VCaP (cell line): ENCODE results near the gene NMU.

Experiments
- H3K27ac ChIP-seq: fragments of 450-650 bp; 2 replicates; pipeline ENCODE4 v1.5.1; 2017
- TF ChIP-seq, protein P1 (sequence below): fragments of 450-650 bp; conservative IDR thresholded peaks from 2 replicates; pipeline ENCODE4 v1.5.1; 2017; ENCODE audit warnings: mild to moderate bottlenecking, moderate library complexity

NMU gene

DNA sequence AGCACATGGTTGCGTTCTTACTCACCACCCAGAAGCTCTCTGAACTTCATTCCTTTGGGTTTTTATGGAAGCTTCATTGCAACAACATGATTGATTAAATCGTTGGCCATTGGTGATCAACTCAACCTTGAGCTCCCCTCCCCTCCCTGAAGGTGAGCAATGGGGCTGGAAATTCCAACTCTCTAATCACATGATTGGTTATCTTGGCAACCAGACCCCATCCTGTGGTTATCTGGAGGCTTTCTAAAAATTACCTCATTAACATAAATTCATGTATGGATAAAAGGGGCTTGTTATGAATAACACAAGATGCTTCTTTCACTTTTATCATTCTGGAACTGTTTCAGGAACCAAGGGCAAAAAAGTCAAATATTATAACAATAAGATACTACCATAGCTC is 34.6 kb upstream of the NMU start:
- TF ChIP-seq, protein P1, sequence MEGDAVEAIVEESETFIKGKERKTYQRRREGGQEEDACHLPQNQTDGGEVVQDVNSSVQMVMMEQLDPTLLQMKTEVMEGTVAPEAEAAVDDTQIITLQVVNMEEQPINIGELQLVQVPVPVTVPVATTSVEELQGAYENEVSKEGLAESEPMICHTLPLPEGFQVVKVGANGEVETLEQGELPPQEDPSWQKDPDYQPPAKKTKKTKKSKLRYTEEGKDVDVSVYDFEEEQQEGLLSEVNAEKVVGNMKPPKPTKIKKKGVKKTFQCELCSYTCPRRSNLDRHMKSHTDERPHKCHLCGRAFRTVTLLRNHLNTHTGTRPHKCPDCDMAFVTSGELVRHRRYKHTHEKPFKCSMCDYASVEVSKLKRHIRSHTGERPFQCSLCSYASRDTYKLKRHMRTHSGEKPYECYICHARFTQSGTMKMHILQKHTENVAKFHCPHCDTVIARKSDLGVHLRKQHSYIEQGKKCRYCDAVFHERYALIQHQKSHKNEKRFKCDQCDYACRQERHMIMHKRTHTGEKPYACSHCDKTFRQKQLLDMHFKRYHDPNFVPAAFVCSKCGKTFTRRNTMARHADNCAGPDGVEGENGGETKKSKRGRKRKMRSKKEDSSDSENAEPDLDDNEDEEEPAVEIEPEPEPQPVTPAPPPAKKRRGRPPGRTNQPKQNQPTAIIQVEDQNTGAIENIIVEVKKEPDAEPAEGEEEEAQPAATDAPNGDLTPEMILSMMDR = no peak
- no peak overlapping the region for H3K27ac ChIP-seq

DNA sequence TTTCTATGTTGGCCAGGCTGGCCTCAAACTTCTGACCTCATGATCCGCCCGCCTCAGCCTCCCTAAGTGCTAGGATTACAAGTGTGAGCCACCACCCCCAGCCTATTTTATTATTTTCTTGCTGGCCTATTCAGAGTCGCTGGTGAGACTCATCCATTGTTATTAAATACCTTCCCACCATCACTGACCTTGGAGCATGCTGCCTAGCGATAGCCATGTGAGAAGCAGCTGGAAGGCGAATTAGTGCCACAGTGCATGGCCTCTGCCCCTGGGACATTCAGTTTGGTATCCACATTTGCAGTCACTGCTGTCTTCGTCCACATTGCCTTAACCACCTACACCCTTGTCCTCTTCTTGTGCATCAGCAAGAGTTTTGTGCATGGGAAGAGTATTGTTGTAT is 32.4 kb upstream of the NMU start:
- no peak overlapping the region for H3K27ac ChIP-seq
- TF ChIP-seq, protein P1 = no peak

DNA sequence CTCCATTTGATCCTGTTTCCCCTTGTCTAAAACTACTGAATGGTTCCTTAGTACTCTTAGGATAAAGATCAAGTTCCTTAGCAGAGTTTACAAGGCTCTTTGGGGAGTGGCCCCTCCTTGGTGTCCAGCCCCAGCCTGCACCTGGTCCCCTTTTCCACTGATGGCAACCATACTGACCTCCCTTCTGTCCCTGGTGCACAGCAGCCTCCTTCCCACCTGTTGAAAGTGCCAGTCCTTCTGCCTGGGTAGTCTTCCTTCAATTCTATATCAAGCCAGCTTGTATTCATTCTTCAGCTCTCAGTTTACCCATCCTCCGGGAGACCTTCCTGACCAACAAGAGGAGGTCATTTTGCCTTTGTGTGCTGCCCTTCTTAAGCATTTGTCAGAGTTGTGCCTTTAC is 30.4 kb upstream of the NMU start:
- TF ChIP-seq, protein P1 = no peak
- H3K27ac ChIP-seq = no peak overlapping the region

DNA sequence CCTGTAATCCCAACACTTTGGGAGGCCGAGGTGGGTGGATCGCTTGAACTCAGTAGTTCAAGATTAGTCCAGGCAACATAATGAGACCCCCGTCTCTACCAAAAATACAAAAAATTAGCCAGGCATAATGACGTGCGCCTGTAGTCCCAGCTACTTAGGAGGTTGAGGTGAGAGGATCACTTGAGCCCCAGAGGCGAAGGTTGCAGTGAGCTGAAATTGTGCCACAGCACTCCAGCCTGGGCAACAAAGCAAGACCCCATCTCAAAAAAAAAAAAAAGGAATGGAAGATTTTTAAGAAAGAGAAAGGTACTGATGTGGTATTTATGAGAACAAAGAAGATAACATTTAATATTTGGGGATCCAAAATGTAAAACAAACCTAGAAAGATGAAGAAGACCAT is 27.0 kb upstream of the NMU start:
- TF ChIP-seq, protein P1 = no peak
- H3K27ac ChIP-seq = no peak overlapping the region

DNA sequence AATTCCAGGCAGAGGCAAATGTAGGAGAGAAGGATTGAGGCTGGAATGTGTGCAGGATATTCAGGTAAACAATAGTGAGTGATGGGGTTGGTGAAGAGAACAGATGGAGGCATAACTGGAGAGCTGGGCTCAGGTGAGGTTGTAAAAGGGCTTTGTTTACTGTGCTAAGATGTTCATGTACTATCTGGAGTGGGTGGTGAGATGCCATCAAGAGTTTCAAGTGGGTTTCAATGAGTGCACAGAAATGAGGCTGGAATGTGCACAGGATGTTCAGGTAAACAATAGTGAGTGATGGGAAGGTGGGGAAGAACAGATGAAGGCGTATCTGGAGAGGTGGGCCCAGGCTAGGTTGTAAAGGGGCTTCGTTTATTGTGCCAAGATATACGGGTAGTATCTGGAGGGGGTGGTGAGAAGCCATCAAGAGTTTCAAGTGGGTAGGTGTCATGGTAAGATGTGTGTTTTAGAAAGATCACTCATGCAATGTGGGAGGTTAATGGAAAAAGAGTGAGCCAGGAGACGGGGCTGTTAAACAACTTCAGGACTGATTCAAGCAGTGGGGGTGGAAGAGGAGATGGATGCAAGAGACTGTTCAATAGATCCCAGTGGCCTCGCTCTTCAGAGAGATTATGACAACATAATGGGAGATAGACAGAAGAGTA is 25.4 kb upstream of the NMU start:
- TF ChIP-seq, protein P1 = no peak
- no peak overlapping the region for H3K27ac ChIP-seq

DNA sequence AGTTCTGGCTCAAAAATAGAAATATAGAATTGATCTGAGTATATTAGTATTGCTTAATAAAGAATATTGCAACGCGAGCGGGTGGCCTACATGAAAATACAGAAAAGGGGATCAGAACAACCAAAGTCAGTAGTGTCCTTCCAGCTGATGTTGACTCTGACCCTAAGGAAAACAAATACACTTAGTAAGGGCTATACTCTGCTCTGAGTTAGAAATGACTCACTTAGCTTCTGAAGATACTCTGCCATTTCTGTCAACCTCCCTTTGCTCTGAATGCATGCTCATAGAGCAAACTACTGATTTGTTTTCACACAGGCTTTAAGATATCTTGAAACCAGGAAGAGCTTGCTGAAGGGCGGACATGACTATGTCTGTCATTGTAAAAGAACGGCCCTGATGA is 22.6 kb upstream of the NMU start:
- TF ChIP-seq, protein P1 = no peak
- no peak overlapping the region for H3K27ac ChIP-seq

DNA sequence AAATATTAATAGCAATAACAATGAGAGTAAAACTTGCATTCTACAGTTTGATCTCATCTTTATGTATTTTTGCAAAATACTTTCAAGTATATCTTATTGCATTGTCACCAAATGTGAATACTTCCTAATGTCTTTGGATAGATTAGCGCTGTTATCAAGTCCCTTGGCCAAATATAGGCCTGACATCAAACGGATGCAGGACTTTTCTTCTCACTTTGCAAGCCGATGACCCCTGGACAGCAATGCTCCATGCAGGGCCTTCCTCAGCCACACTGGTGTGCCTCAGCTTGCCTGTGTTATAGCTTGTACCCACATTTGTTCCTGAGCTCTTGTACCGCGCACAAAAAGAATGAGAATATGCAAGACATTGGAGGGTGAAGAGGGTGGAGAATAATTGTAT is 18.0 kb upstream of the NMU start:
- H3K27ac ChIP-seq = no peak overlapping the region
- TF ChIP-seq, protein P1 = no peak
